ENCODE measurements around the gene FAAP100.

FAAP100 gene

DNA sequence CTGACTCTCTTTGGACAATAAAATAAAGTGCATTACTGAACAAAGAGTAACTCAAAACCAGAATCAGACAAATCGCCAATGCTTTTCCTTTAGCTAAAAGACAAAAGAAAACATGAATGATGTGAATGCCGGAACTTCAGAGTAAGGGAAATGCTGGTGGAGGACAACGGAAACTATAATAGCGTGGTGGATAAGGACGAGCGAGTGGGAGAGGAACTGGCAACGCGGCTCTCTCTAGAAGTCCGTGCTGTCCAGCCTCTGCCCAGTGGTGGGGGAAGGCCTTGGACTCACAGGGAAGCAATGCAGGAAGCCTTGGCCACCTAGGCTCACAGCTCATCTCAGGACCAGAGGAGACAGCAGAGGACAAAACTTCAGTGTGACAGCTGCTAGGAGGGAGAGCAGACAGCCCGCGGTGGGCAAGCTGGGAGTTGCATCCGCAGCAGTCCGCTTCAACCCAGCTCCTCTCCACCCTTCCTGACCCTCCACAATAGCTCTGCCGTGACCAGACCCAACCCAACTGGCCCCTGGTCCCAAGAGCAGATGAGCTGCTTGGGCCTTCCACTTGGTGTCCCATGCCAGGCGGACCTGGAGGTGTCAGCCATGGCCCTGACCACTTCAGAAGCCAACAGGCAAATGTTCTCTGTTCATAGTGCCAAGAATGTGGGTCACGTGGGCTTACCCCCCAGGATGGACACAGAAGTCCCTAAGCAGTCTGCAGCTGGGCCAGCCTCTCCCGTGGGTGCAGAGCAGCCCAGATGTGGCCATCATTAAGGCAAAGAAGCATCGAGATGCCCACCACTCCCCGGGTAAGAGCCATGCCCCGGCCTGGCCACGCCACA lies 5.3 kb upstream of the FAAP100 start:
- H3K27ac ChIP-seq = no peak overlapping the region
- DNase-seq (ENCODE audit: low read depth, low spot score) = no peak

GRCh38 chr17:81556863-81557262 lies 4.7 kb upstream of the FAAP100 start:
- DNase-seq (ENCODE audit: low read depth, low spot score) = no peak
- no peak overlapping the region for H3K27ac ChIP-seq

DNA sequence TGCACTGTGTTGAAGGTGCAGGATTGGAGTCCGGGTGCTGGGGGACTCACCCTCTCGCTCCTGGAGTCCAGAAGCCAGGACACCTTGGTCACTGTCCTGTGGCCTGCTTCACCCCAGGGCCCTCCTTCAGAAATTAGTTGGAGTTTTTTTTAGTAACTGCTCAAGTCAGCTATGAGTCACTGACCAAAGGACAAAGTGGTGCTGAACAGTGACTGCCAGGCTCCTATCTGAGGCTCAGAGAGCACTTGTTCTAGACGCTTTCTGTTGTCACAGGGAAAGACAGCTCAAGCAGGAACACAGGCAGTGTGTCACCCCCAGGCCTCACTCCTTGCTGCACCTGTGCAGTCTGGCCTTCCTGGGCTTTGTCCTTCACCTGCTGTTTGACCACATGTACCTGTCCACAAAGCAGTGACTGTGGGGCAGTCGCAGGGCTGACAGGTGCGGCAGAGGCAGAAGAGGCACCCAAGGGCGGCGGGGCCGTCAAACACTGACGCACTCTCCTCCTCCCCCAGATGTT lies 4.1 kb upstream of the FAAP100 start:
- no peak for DNase-seq (ENCODE audit: low read depth, low spot score)
- no peak overlapping the region for H3K27ac ChIP-seq

- peak overlapping the region; percentile 78 for H3K27ac ChIP-seq
- DNase-seq (ENCODE audit: low read depth, low spot score) = peak; percentile 49
Observed at GRCh38 chr17:81553616-81554181, 1.5 kb upstream of the FAAP100 start.

DNA sequence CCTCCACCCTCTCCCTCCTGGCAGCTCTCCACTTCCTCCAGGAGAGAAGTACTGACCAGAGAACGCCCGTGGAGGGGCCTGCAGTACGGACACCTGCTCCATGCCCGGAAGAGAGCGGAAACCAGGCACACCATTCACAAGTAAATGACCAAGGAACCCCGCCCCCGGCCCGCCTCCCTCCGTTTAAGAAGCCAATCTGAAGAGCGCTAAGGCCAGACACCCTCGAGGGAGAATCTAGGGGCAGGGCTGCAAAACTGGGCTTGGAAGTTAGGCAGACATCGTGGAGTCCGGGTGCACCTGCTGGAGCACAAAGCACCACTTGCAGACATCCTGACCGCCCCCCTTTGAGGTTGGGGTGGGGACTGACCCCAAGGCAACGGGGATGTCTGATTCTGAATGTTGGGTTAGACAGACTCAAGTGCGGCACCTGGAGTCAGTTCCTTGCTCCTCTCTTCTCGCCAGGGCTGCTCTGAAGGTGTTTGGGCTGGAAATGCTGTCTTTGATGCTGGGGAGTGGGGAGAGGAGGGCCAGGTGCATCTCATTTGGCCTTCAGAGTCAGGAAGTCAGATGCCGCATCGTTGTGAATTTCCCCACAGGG lies 964 bp upstream of the FAAP100 start:
- DNase-seq (ENCODE audit: low read depth, low spot score) = peak; percentile 43

DNA sequence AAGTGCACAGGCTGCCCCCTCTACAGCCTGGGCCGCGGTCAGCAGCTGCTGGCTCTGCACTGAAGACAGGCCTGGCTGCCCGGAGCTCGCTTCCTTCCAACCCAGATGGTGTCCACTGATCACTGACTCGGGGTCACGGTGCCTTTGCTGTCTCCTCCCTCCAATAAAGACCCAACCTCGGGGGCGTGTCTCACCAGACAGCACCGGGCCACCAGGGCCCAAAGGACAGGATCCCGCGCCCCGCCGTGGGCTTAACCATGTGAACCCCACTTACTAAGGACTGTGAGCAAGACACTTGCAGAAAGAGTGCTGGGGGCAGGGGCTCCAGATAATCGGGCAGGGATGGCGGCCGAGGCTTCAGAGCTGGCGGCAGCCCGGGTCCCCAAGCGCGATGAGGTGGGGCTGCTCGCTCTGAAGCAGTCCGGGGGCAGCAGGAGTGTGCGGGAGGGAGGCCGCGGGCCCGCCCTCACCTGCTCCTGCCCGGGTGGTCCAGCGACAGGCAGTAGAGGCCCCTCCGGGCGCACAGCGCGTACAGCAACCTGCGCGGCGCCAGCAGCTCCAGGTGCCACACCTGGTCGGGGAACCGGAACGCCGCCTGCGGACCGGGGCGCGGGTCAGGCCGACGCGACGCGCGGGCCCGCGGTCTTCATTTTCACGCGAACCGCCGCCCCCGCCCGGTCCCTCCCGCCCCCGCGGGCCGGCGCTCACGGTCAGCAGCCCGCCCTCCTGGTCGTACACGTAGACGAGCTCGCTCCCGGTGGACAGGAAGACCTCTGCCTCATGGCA lies 502 bp downstream of the FAAP100 start:
- H3K27ac ChIP-seq = peak overlapping the region; percentile 78
- no peak for DNase-seq (ENCODE audit: low read depth, low spot score)

More for the DNA sequence above, 964 bp upstream of the FAAP100 start:
- H3K27ac ChIP-seq = peak overlapping the region; percentile 78

DNA sequence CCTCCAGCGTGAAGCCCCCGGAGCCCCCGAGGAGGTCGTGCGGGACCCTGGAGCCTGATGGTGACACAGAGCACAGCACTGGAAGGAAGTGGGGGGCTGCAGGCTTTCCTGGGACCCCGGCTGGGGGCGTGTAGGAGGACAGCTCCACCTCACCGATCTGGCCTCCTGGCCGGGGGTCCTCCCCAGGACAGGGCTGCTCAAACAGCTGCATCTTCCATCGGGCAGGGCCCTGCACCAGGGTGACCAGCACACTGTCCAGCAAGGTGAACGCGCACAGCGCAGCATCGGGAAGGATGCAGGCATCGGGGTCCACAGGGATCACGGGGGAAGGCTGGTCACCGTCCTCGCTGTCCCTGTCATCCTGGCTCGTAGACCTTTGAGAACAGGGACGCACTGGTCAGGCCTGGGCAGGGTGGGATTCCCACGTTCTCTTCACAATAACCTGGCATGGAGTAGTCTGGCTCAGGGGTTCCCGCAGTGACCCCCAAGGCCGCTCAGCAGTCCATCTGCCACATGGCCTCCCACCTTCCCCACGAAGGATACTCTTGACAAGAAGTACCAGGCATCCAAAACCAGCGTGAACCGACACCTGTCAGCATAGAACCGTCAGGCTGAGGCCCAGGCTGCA lies 1.2 kb downstream of the FAAP100 start:
- DNase-seq (ENCODE audit: low read depth, low spot score) = no peak
- H3K27ac ChIP-seq = no peak overlapping the region

- no peak overlapping the region for H3K27ac ChIP-seq
- no peak for DNase-seq (ENCODE audit: low read depth, low spot score)
Observed at GRCh38 chr17:81550285-81550684, 1.9 kb downstream of the FAAP100 start.

GRCh38 chr17:81549826-81550225 lies 2.3 kb downstream of the FAAP100 start:
- no peak for DNase-seq (ENCODE audit: low read depth, low spot score)
- H3K27ac ChIP-seq = no peak overlapping the region

DNA sequence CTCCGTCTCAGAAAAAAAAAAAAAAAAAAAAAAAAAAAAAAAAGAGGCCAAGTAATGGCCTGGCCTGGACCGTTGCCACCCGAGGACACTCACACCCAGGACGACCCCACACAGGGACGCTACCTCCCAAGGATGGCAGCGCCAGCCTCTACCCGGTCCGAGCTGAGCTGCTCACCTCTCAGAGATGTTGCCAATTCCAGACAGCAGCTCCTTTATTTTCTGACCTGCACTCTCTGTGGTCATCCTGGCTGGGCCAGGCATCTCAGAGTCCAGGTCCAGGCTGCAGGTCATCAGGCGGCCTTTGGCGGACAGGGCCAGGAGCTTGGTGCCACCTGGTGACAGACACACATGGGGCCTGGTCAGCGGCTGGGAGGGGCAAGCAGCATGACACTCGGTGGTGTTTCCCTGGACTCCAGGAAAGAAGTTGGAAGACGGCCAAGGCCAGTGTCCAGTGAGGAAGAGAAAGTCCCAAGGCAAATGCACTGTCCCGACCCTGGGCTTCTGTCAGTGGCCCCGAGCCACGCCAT lies 3.1 kb downstream of the FAAP100 start:
- no peak for DNase-seq (ENCODE audit: low read depth, low spot score)
- H3K27ac ChIP-seq = no peak overlapping the region

- no peak for DNase-seq (ENCODE audit: low read depth, low spot score)
- H3K27ac ChIP-seq = no peak overlapping the region
Observed at GRCh38 chr17:81547614-81547982, 4.6 kb downstream of the FAAP100 start.

DNA sequence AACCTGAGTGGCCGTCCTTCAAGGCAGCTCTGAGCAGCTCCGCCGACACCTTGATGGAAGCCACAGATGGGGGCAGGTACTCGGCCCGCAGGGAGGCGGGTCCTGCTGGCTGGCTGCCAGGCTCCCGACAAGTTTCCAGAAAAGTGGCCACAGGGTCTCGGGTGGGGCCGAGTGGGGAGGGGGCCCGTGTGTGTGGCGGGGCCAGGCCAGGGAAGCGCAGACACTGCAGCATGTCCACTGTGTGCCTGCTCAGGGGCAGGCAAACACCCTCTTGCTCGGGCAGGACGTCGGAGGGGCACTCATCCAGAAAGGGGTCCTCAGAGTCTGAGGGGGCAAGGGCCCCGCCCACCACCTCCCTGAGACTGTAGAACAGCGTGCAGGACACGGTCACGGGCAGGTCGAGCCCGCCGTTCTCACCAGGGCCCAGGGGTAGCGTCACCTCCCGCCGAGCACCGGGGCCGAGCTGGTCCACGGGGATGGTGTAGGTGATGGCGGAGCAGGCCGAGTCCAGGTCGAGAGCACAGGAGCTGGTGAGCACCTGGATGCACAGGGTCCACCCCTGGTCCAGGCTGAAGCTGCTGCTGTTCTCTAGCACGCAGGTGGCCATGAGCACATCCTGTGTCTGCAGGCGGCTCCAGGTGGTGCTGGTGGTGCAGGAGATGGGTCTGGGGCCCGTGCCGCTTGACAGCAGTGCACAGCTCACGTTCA lies 5.1 kb downstream of the FAAP100 start:
- no peak for DNase-seq (ENCODE audit: low read depth, low spot score)
- no peak overlapping the region for H3K27ac ChIP-seq

GRCh38 chr17:81545160-81545949 lies 6.8 kb downstream of the FAAP100 start:
- no peak for DNase-seq (ENCODE audit: low read depth, low spot score)

GRCh38 chr17:81544281-81544974 lies 7.7 kb downstream of the FAAP100 start:
- no peak overlapping the region for H3K27ac ChIP-seq
- no peak for DNase-seq (ENCODE audit: low read depth, low spot score)

More at GRCh38 chr17:81545160-81545949, 6.8 kb downstream of the FAAP100 start:
- H3K27ac ChIP-seq = no peak overlapping the region

GRCh38 chr17:81543756-81544155 lies 8.4 kb downstream of the FAAP100 start:
- H3K27ac ChIP-seq = no peak overlapping the region
- DNase-seq (ENCODE audit: low read depth, low spot score) = no peak

GRCh38 chr17:81543339-81543675 lies 8.8 kb downstream of the FAAP100 start:
- no peak overlapping the region for H3K27ac ChIP-seq
- no peak for DNase-seq (ENCODE audit: low read depth, low spot score)

GRCh38 chr17:81542431-81543338 lies 9.5 kb downstream of the FAAP100 start:
- no peak for DNase-seq (ENCODE audit: low read depth, low spot score)
- no peak overlapping the region for H3K27ac ChIP-seq
